OCI-LY7 (cell line): Measurements from ENCODE around the gene LDLRAP1. TPM values are rescaled to one million over a fixed set of nuclear protein-coding genes. Genes with fewer than 3 reads are reported as not detected.
A peak's percentile ranks its signal among the peaks of the same experiment; 100 is the strongest.

Source experiments
- BruUV-seq: library from RNA; stranded (reverse); fragments of 400-500 nt; replicated peaks from 2 replicates; lab custom pipeline; 2021; lab: Mats Ljungman, UMichigan
- CTCF ChIA-PET: fragments of 300-600 bp; sonication (Branson Sonifier 250); formaldehyde crosslinking; loops from one replicate; lab custom pipeline; 2022; ENCODE audit warnings: antibody characterized with exemption; ENCODE audit not compliant: unreplicated experiment; lab: Charles Lee
- POLR2A ChIA-PET: fragments of 300-600 bp; sonication (Branson Sonifier 250); formaldehyde crosslinking; loops from one replicate; lab custom pipeline; 2022; ENCODE audit warnings: antibody characterized with exemption; lab: Charles Lee
- DNase-seq: peaks from one replicate; pipeline ENCODE4 v3.0.0-alpha.2; 2015; ENCODE audit warnings: low spot score
- H2AFZ ChIP-seq: fragments of 200-600 bp; sonication (generic), shearing (Covaris generic); 2 replicates; pipeline ENCODE4 v1.6.1; 2014; ENCODE audit warnings: mild to moderate bottlenecking, antibody characterized with exemption, low read length, moderate library complexity
- H3K27ac ChIP-seq: fragments of 200-600 bp; sonication (generic); 2 replicates; pipeline ENCODE4 v1.5.1; 2014; ENCODE audit warnings: mixed run types, low read depth, mild to moderate bottlenecking, moderate library complexity, low read length, inconsistent platforms; ENCODE audit not compliant: poor library complexity, severe bottlenecking
- H3K36me3 ChIP-seq: fragments of 200-600 bp; sonication (generic); 2 replicates; pipeline ENCODE4 v1.6.1; 2014; ENCODE audit warnings: mild to moderate bottlenecking, antibody characterized with exemption, low read length, moderate library complexity, mixed read lengths; ENCODE audit not compliant: insufficient read depth
- H3K4me1 ChIP-seq: fragments of 200-600 bp; sonication (generic); 2 replicates; pipeline ENCODE4 v1.5.1; 2014; ENCODE audit warnings: mild to moderate bottlenecking, low read length; ENCODE audit not compliant: insufficient read depth, poor library complexity, severe bottlenecking
- H3K4me2 ChIP-seq: fragments of 200-600 bp; sonication (generic); 2 replicates; pipeline ENCODE4 v1.6.1; 2014; ENCODE audit warnings: mild to moderate bottlenecking, low read length
- H3K4me3 ChIP-seq: fragments of 200-600 bp; sonication (generic); 2 replicates; pipeline ENCODE4 v1.5.1; 2014; ENCODE audit warnings: mild to moderate bottlenecking, low read depth, low read length; ENCODE audit not compliant: poor library complexity, severe bottlenecking
- H3K79me2 ChIP-seq: fragments of 200-600 bp; sonication (generic); 2 replicates; pipeline ENCODE4 v1.6.1; 2016; ENCODE audit warnings: low read depth, mild to moderate bottlenecking, low read length, moderate library complexity, mixed read lengths; ENCODE audit not compliant: insufficient read depth
- H3K9me2 ChIP-seq: fragments of 200-600 bp; sonication (generic); 2 replicates; pipeline ENCODE4 v1.6.1; 2016; ENCODE audit warnings: mild to moderate bottlenecking, low read length, mixed read lengths; ENCODE audit not compliant: insufficient read depth
- H3K9me3 ChIP-seq: fragments of 200-600 bp; sonication (generic); 2 replicates; pipeline ENCODE4 v1.6.1; 2014; ENCODE audit warnings: mild to moderate bottlenecking, mixed run types, low read length, mixed read lengths
- H4K20me1 ChIP-seq: fragments of 200-600 bp; sonication (generic); 2 replicates; pipeline ENCODE4 v1.6.1; 2014; ENCODE audit warnings: mild to moderate bottlenecking, antibody characterized with exemption, low read length, moderate library complexity, mixed read lengths; ENCODE audit not compliant: insufficient read depth
- CTCF ChIP-seq: fragments of 200-600 bp; sonication (generic); conservative IDR thresholded peaks from 2 replicates; pipeline ENCODE4 v1.5.1; 2014; ENCODE audit warnings: mild to moderate bottlenecking, antibody characterized with exemption, low read length, moderate library complexity, mixed read lengths
- EZH2phosphoT487 ChIP-seq: fragments of 200-600 bp; sonication (generic); IDR thresholded peaks from 2 replicates; pipeline ENCODE4 v1.6.1; 2018; ENCODE audit warnings: low read depth, borderline replicate concordance, mild to moderate bottlenecking, mixed run types, antibody characterized with exemption, low read length, moderate library complexity, mixed read lengths
- intact Hi-C: fragments of 100-400 bp; cut with micrococcal nuclease; formaldehyde crosslinking; loops from one replicate; pipeline ENCODE4 v1.10.0; 2022; ENCODE audit not compliant: unreplicated experiment
- total RNA-seq, 2 experiments: library from RNA; depleted of rRNA in 1 of 2; stranded (reverse); fragments of >200 nt in 1 of 2; shearing (Covaris generic) in 1 of 2; gene quantifications; 2 replicates each; pipeline ENCODE4 v1.2.3, GENCODE V29; 2014 to 2022

Gene LDLRAP1
- total RNA-seq, 2 experiments from 2014 or later: 14.9 to 36.2 TPM

GRCh38 chr1:25566730-25567341, 23.4 kb downstream of the LDLRAP1 start:
- ChIA-PET POLR2A (interaction anchor here (0.6 to 4.0 kb wide), 8 partner anchors 12 to 207 kb away, joined by 3 to 51 read pairs (median 3); partner anchors contain the start of gene LDLRAP1), CTCF (interaction anchor here (0.6 to 2.1 kb wide), 7 partner anchors 13 to 195 kb away, joined by 3 to 23 read pairs (median 4); no protein-coding TSS in a partner anchor)
- peak; percentile 87 for DNase-seq
- H3K9me3 ChIP-seq: no peaks in the 10 kb centered on the region
- no peak overlapping the region for H3K4me3 ChIP-seq
- H3K79me2 ChIP-seq: 0 out of 2 replicates have a peak, but pooled peaks cover 4% of the 10 kb centered on the region
- BruUV-seq: no TSS peak
- H2AFZ ChIP-seq: no peak overlapping the region
- H3K9me2 ChIP-seq: no peaks in the 10 kb centered on the region
- peak overlapping the region; percentile 75 for H3K27ac ChIP-seq
- H4K20me1 ChIP-seq: no peaks in the 10 kb centered on the region
- TF ChIP-seq EZH2phosphoT487 (no peak), CTCF (peak; percentile 82)
- intact Hi-C loops: loop anchor here (1.0 kb wide), 3 partner anchors 47 to 243 kb away; no protein-coding TSS in a partner anchor
- H3K36me3 ChIP-seq: peaks cover 13% of the 10 kb centered on the region; the same call in 1 of the 2 replicates
- peak overlapping the region; percentile 77 for H3K4me2 ChIP-seq
- peaks cover 61% of the 10 kb centered on the region for H3K4me1 ChIP-seq

- BruUV-seq: no TSS peak
- Histone ChIP-seq H3K4me2 (no peak overlapping the region), H3K79me2 (0 out of 2 replicates have a peak, but pooled peaks cover 4% of the 10 kb centered on the region), H3K9me3 (no peaks in the 10 kb centered on the region), H3K4me3 (no peak overlapping the region), H4K20me1 (no peaks in the 10 kb centered on the region), H2AFZ (no peak overlapping the region), H3K27ac (no peak overlapping the region), H3K9me2 (no peaks in the 10 kb centered on the region), H3K4me1 (peaks cover 57% of the 10 kb centered on the region), H3K36me3 (peaks cover 13% of the 10 kb centered on the region; the same call in 1 of the 2 replicates)
- ChIA-PET POLR2A (interaction anchor here (1.0 to 4.0 kb wide), 2 partner anchors 17 to 19 kb away, joined by 3 to 51 read pairs; no protein-coding TSS in a partner anchor), CTCF (no interaction called here)
- intact Hi-C loops: loop anchor here (1.0 kb wide), 1 partner anchor 63 kb away; no protein-coding TSS in a partner anchor
- no peak for DNase-seq
- no peak for TF ChIP-seq CTCF
- TF ChIP-seq EZH2phosphoT487: no peak
Measured at GRCh38 chr1:25567710-25568089, 24.3 kb downstream of the LDLRAP1 start.
